Muscle layer of duodenum (tissue), 2 donors: ENCODE measurements around the gene SLC16A5.
A peak's percentile ranks its signal among the peaks of the same experiment; 100 is the strongest.

Experiments
- H3K27ac ChIP-seq: one replicate; pipeline ENCODE4 v1.7.0; 2013; ENCODE audit warnings: mild to moderate bottlenecking, low read length
- H3K27me3 ChIP-seq: one replicate; pipeline ENCODE4 v1.7.0; 2013; ENCODE audit warnings: low read depth, mild to moderate bottlenecking, control low read depth, low read length
- H3K36me3 ChIP-seq, 2 donors: one replicate each; pipeline ENCODE4 v1.7.0; 2013; ENCODE audit warnings: low read length in 2 of 2, control low read depth in 1 of 2, mild to moderate bottlenecking in 1 of 2; ENCODE audit not compliant: insufficient read depth in 2 of 2, control insufficient read depth in 1 of 2
- H3K4me1 ChIP-seq, 2 donors: one replicate each; pipeline ENCODE4 v1.7.0; 2013; ENCODE audit warnings: low read length in 2 of 2, mild to moderate bottlenecking in 2 of 2, control low read depth in 1 of 2, moderate library complexity in 1 of 2; ENCODE audit not compliant: insufficient read depth in 2 of 2, control insufficient read depth in 1 of 2
- H3K4me3 ChIP-seq, 2 donors: one replicate each; pipeline ENCODE4 v1.7.0; 2013; ENCODE audit warnings: low read length in 2 of 2, low read depth in 1 of 2, mild to moderate bottlenecking in 1 of 2
- H3K9me3 ChIP-seq, 2 donors: one replicate each; pipeline ENCODE4 v1.7.0; 2013; ENCODE audit warnings: low read length in 2 of 2, control low read depth in 1 of 2, mild to moderate bottlenecking in 1 of 2; ENCODE audit not compliant: control insufficient read depth in 1 of 2
- donor health status: healthy.

The SLC16A5 gene

GRCh38 chr17:75078284-75079022 is 9.3 kb upstream of the SLC16A5 start:
- Histone ChIP-seq H3K9me3 (no peaks in the 10 kb centered on the region), H3K36me3 (no peaks in the 10 kb centered on the region), H3K27ac (no peak overlapping the region), H3K4me1 (peaks cover 0 to 19% of the 10 kb centered on the region in 2 donors), H3K4me3 (no peak overlapping the region), H3K27me3 (no peaks in the 10 kb centered on the region)

- H3K4me3 ChIP-seq: no peak overlapping the region
- H3K27me3 ChIP-seq: no peaks in the 10 kb centered on the region
- H3K27ac ChIP-seq: no peak overlapping the region
- H3K9me3 ChIP-seq: no peaks in the 10 kb centered on the region
- peaks cover 0 to 19% of the 10 kb centered on the region in 2 donors for H3K4me1 ChIP-seq
- H3K36me3 ChIP-seq: no peaks in the 10 kb centered on the region
These were observed 8.8 kb upstream of the SLC16A5 start for GRCh38 chr17:75079023-75079373.

GRCh38 chr17:75081611-75082540 is 5.9 kb upstream of the SLC16A5 start:
- Histone ChIP-seq H3K4me3 (no peak overlapping the region), H3K9me3 (no peaks in the 10 kb centered on the region), H3K27me3 (no peaks in the 10 kb centered on the region), H3K4me1 (peaks cover 0 to 18% of the 10 kb centered on the region in 2 donors), H3K36me3 (no peaks in the 10 kb centered on the region), H3K27ac (no peak overlapping the region)

GRCh38 chr17:75082683-75083082 is 5.1 kb upstream of the SLC16A5 start:
- Histone ChIP-seq H3K27ac (no peak overlapping the region), H3K4me3 (no peak overlapping the region), H3K4me1 (peaks cover 0 to 11% of the 10 kb centered on the region in 2 donors), H3K9me3 (no peaks in the 10 kb centered on the region), H3K27me3 (no peaks in the 10 kb centered on the region), H3K36me3 (no peaks in the 10 kb centered on the region)

GRCh38 chr17:75084039-75084660 is 3.6 kb upstream of the SLC16A5 start:
- H3K9me3 ChIP-seq: no peaks in the 10 kb centered on the region
- H3K27ac ChIP-seq: no peak overlapping the region
- no peaks in the 10 kb centered on the region for H3K36me3 ChIP-seq
- H3K27me3 ChIP-seq: no peaks in the 10 kb centered on the region
- H3K4me1 ChIP-seq: no peaks in the 10 kb centered on the region
- H3K4me3 ChIP-seq: no peak overlapping the region

- H3K4me3 ChIP-seq: no peak overlapping the region
These were observed 1.1 kb upstream of the SLC16A5 start for GRCh38 chr17:75086496-75087181.

GRCh38 chr17:75087182-75087557 is 584 bp upstream of the SLC16A5 start:
- peaks cover 0 to 15% of the 10 kb centered on the region in 2 donors for H3K4me1 ChIP-seq
- no peaks in the 10 kb centered on the region for H3K9me3 ChIP-seq
- peak overlapping the region; percentile 55 to 59 for H3K4me3 ChIP-seq
- H3K27ac ChIP-seq: peak overlapping the region; percentile 75
- H3K36me3 ChIP-seq: no peaks in the 10 kb centered on the region
- H3K27me3 ChIP-seq: no peaks in the 10 kb centered on the region

More at GRCh38 chr17:75086496-75087181, 1.1 kb upstream of the SLC16A5 start:
- H3K27me3 ChIP-seq: no peaks in the 10 kb centered on the region
- no peaks in the 10 kb centered on the region for H3K36me3 ChIP-seq
- H3K9me3 ChIP-seq: no peaks in the 10 kb centered on the region
- no peak overlapping the region for H3K27ac ChIP-seq
- H3K4me1 ChIP-seq: peaks cover 0 to 10% of the 10 kb centered on the region in 2 donors

GRCh38 chr17:75088465-75089417 is 987 bp downstream of the SLC16A5 start:
- H3K27ac ChIP-seq: peak overlapping the region; percentile 79

GRCh38 chr17:75090871-75091854 is 3.4 kb downstream of the SLC16A5 start:
- Histone ChIP-seq H3K36me3 (no peaks in the 10 kb centered on the region), H3K4me1 (peaks cover 3 to 19% of the 10 kb centered on the region in 2 donors), H3K27me3 (no peaks in the 10 kb centered on the region), H3K27ac (peak overlapping the region; percentile 80), H3K4me3 (no peak overlapping the region), H3K9me3 (no peaks in the 10 kb centered on the region)

More at GRCh38 chr17:75088465-75089417, 987 bp downstream of the SLC16A5 start:
- H3K27me3 ChIP-seq: no peaks in the 10 kb centered on the region
- no peaks in the 10 kb centered on the region for H3K36me3 ChIP-seq
- H3K9me3 ChIP-seq: no peaks in the 10 kb centered on the region
- H3K4me3 ChIP-seq: peak overlapping the region; percentile 55 to 59
- peaks cover 3 to 19% of the 10 kb centered on the region in 2 donors for H3K4me1 ChIP-seq
